Stimulated activated CD4-positive, alpha-beta T cell treated with anti-CD3 and anti-CD28 coated beads, Interleukin-2, amount 100 ng/mL, for 4 hours (primary cell): Measurements from ENCODE around the gene ABRACL.
"Not testable (repeated sequence)": the region's sequence is repeated elsewhere in the genome, so short reads cannot be mapped to it uniquely, and the experiment has no call there.

Experiments used
- DNase-seq: peaks from one replicate; pipeline ENCODE4 v3.0.0-alpha.2; 2020; ENCODE audit warnings: low read depth

The ABRACL gene

DNA sequence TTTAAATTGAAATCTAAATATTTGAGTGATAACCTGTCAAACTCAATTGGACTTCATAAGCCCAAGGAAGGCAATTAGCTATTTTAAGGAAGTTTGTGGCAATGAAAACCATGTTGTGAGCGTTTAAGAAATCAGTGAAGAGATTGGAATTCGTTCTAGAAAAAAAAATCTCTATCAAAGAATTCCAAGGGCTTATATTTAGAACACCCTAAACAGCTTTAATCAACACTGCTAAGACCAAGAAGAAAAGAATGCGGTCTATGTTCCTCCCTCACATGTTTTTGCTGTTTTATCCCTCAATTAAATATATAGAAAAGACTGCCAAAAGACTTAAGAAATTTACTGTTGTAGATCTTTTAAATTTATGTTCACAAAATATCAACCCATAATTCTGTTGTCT lies 16.6 kb upstream of the ABRACL start:
- DNase-seq, result no peak

DNA sequence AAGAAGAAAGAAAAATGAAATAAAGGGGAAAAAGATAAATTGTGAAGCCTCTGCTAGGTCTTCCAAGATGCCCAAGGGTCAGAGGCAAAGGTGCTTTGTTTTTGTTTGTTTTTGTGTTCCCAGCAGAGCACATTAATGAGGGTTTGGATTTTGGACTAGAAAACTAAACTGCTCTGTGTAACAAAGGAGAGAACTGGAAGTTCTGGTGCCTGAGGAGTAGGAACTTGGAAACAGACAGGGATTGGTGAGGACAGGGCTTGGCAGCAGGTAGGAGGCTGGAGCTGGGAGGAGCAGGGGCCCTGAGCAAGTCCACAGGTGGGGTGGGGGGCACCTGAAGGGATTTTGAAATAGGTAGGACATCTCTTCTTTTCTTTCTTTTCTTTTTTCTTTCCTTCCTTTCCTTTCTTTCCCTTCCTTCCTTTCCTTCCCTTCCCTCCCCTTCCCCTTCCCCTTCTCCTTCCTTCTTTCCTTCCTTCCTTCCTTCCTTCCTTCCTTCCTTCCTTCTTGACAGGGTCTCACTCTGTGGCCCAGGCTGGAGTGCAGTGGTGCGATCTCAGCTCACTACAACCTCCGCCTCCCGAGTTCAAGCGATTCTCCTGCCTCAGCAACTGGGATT lies 15.3 kb upstream of the ABRACL start:
- no peak for DNase-seq

DNA sequence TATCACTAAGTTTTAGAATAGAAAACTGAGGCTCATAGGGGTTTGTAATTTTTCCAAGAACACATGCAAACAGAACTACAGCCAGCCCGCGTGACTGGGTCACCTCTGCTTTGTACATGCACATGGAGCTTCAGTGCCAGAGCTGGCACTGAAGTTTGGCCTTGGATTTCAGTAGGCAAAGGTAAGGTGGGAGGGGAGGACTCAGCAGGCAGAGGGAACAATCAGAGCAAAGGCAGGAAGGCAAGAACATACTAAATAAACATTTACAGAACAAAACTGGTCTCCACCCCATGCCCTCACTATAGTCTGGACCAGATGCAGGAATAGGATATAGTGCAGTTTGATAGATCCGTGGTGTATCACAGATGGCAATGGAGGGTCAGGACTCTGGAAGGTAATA lies 13.6 kb upstream of the ABRACL start:
- DNase-seq, result no peak

DNA sequence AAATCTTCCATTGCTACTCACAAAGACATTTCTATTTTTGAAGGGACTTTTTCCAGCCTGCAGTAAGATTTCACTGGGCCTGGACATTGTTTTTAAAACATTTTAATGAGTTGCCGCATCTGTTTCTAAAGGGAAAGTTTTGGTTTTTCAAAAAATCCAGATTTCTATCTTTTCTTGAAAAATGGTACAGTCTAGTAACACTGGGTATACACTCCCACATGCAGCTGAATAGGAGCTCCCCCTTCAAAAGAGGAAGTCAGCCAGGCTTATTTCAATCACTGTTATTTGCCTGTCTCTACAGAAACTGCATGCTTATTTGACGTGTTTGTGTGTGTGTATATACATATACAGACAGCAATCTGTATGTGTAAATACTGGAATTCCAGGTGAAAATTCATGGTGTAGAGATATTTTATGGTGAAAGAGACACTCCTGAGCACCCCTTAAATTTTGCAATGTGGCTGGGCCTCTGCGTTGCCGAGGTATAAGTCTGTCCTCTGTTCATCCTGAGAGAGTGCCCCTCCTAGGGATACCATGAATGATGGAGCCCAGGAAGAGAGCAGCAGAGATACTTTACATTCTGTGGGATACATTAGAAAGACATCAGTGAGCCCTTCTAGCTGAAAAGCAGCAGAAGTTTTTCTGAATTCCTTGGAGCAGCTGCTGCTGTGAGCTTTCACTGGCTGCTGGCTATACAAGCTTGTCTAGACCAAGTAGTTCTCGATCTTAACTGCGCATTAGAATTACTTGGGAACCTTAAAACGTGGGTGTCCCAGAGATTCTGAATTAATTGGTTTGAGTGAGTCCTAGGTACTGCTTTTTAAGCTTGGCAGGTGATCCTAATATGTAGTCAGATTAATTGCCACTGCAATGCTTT lies 12.0 kb upstream of the ABRACL start:
- DNase-seq, result no peak

DNA sequence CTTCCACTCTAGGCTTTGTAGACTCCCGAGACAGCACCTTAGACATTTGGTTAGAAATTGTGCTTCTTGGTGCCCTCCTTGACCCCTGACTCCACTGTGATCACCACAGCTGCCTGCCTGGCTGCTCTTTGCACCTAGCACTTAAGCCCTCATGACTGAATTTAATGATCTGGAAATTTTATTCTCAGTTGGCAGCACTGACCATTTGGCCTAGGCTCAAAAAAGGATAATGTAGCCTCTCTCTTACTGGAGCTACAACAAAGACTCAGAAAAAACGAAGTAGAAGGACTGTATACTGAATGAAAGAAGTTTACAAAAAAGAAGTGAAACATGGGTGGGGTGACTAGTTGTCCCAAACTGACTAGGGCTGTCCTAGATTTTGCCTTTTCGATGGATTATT lies 11.3 kb upstream of the ABRACL start:
- DNase-seq, result no peak

DNA sequence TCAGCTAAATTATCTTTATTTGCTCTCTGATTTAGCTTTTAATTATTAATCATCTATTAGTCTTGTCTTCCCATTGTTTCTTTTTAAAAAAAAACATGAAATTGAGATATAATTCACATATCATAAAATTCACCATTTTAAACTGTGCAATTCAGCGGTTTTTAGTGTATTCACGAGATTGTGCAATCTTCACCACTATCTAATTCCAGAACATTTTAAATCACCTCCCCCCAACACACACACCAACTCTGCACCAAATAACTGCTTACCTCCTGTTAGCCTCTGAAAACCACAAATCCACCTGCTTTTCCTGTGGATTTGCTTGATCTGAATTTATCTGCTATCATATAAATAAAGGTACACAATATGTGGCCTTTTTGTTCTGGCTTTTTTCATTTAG lies 8.8 kb upstream of the ABRACL start:
- DNase-seq, result no peak

DNA sequence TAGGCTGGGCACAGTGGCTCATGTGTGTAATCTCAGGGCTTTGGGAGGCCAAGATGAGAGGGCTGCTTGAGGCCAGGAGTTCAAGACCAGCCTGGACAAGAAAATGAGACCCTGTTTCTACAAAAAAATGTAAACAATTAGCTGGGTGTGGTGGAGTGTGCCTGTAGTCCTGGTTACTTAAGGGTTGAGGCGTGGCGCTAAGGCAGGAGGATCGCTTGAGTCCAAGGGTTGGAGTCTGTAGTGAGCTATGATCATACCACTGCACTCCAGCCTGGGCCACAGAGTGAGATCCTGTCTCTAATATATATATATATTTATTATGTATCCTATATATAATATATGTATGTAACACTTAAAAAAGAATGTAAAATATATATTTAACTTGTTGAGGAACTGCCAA lies 7.9 kb upstream of the ABRACL start:
- no peak for DNase-seq

DNA sequence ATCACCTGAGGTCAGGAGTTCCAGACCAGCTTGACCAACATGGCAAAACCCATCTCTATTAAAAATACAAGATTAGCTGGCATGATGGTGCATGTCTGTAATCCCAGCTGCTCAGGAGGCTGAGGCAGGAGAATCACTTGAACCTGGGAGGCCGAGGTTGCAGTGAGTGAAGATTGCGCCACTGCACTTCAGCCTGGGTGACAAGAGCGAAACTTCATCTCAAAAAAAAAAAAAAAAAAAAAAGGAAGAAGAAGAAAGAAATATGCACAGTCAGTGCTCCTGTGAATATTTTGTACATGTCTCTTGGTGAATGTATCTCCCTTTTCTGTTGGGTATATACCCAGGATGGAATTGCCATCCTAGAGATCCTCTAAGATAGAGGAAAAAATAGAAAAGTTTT lies 3.1 kb upstream of the ABRACL start:
- DNase-seq, result not testable (repeated sequence)

DNA sequence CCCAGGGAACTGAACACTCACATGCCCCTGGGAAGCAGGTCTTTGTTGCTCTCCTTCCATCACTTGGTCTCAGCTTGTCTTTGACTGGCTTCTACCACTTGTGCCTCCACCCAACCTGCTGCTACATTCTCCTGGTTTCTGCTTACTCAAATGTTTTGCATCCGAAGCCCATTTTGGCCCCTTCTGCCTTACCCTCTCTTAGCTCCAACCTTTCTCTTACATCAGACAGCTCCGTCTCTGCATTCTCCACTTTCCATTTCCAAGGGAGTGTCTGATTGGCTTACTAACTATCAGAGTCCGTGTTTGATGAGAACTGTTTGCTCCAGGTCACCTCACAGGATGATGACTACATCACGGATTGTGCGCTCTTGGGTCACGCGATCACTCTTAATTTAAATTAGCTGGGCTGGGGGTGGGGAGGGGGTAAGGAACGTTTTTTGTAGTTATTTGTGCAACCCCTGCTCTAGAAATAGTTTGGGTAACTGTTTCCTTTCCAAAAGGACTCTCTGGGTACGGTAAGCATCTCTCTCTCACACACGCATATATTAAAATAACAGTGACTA lies 844 bp upstream of the ABRACL start:
- DNase-seq, result no peak

DNA sequence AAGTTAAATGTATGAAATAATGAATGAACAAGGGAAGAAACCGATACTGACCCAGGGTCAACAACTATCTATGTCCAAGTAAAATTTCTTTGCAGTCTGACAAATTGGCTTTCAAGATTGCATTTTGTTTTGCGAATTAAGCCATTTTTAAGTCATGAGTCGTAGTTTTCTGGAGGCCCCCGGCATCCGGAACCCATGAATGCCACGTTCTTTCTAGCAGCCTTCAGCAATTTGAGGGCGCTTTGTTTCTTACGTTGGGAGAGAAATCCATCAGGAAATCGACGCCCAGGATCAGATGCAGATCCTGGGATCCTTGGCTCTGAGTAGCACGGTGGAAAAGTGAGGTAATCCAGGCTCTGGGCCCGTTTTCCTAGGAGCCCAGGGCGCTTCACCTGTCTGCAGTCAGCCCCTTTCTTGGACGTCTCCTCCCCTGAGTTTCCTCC lies 309 bp upstream of the ABRACL start:
- no peak for DNase-seq

DNA sequence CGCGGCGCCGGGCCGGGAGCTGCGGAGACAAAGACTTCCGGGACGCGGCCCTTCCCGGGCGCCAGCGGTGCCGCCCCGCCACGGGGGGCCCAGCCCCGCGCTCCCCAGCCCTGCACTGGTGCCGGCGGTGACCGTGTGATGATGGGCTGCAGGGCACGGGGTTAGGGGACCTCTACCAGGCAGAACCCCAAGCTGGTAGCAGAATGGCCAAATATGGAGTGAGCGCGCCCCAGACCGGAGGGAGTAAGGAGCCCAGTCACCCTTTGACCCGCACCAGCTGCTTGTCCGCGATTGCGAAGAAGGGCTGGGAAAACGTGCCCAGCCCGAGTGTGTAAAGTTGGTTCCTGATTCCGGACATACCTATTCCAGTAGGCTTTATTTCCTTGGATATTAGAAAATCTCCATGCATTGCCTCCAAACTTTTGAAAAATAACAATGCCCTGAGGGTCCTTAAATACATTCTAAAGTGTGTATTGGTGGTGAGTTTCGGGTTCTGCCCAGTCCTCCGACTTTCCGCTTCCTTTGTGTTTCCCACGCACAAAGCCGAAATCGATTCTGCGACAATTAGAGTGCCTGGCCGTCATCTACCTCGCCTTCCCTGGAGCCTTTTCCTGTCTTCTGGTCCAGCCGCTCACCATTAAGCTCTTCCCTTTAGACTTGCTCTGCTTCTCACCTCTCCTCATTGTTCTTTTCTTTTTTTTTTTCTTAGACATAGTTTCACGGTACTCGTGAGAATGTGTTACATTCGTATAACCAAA lies 1.1 kb downstream of the ABRACL start:
- DNase-seq, result no peak

DNA sequence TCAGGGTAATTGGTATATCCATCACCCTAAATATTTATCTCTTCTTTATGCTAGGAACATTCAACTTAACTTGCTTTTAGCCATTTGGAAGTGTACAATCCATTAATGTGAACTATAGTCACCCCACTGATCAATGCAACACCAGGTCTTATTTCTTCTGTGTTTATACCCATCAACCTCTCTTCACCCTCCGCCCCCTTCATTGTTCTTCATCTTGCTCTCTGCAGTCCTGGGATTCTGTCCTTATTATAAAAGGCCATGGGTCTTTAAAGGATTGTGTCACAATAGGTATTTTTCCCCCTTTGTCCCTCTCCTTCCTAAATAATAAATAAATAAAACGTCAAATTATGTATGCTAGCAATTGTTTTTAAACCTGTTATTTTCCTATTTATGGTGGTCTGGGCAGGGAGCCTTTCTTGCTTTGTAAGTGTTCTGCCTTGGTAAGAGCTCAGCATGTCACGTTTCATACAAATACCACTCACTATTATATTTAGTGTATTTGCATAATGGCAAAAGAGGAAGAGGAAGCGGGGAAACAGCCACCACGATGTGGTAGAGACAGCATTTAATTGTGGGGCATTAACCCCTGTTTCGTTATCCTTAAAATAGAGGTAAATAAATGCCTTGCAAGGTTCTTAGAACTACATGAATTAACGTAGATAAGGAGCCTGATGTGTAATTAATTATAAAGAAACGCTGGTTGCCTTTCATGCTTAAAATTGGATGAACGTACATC lies 1.9 kb downstream of the ABRACL start:
- no peak for DNase-seq

DNA sequence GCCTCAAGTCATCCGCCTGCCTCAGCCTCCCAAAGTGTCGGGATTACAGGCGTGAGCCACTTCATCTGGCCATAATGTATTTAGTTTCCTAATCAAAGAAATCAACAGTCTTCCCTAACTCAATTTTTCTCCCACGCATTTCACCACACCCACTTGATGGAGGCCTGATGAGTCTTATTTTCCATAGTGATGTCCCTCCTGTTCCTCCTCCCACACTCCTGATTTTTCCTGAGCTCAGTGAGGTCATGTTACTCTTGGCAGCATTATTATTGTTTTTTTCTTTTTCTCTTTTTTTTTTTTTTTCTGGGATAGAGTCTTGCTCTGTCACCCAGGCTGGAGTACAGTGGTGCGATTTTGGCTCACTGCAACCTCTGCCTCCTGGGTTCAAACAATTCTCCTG lies 8.9 kb downstream of the ABRACL start:
- DNase-seq, result no peak

DNA sequence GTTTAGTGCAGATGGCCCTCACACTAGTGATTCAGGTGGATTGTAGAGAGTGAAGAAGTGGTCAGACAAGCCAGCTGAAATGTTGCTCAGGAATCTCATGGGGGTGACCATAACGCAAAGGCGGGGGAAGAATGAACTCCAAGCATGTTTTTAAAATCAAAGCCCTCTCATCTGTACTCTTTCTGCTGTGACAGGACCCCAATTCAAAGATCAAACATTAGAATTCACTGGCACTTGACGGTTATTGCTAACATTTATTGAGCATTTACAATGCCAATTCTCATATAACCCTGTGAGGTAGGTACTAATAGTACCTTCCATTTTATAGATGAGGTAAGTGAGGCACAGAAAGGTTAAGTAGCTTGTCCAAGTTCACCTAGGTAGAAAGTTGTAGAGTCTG lies 15.7 kb downstream of the ABRACL start:
- DNase-seq, result no peak

DNA sequence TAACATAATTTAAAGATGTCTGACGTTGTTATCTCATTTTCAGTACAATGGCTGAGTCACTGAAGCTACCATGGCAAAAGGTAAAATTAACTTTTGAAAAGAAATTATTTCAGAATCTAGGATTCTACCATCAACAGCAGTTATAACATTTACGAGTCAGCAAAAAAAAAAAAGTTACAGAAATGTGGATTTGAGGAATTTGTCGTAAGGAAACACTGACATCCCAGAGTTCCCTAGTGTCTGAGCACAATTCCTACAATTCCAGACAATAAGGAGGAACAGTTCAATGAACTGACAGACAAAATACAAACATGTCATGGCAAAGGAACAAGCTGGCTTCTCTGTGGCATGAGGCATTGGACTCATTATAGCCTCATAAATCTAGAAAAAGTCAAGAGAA lies 19.1 kb downstream of the ABRACL start:
- no peak for DNase-seq

DNA sequence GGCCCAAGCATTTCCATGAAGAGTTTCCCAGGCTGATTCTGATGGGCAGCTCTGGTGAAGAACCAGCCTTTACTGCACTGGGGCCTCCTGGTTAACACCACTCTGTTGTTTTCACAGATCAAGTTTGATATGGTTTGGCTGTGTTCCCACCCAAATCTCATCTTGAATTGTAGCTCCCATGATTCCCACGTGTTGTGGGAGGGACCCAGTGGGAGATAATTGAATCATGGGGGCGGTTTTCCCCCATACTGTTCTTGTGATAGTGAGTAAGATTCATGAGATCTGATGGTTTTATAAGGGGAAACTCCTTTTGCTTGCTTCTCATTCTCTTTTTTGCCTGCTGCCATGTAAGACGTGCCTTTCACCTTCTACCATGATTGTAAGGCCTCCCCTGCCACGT lies 20.4 kb downstream of the ABRACL start:
- DNase-seq, result not testable (repeated sequence)

DNA sequence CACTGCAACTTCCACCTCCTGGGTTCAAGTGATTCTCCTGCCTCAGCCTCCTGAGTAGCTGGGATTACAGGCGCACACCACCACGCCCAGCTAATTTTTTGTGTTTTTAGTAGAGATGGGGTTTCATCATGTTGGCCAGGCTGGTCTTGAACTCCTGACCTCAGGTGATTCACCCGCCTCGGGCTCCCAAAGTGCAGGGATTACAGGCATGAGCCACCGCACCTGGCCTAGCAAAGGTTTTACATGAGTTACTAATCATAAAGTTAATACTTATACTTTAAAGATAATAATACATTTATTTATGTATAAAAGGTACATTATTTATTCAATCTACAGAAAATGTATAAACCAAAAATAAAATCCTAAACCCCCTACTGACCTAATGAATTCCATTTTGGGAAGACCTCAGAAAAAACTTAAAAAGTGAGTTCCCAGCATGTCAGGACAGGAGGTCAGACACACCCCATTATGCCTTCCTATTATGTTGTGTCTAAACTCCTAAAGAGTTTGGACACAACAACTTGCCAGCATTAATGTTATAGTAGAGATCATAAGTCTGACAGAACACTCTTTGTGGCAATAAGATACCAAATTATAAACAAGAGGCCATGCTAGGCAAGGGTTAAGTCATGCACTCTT lies 21.7 kb downstream of the ABRACL start:
- not testable (repeated sequence) for DNase-seq

DNA sequence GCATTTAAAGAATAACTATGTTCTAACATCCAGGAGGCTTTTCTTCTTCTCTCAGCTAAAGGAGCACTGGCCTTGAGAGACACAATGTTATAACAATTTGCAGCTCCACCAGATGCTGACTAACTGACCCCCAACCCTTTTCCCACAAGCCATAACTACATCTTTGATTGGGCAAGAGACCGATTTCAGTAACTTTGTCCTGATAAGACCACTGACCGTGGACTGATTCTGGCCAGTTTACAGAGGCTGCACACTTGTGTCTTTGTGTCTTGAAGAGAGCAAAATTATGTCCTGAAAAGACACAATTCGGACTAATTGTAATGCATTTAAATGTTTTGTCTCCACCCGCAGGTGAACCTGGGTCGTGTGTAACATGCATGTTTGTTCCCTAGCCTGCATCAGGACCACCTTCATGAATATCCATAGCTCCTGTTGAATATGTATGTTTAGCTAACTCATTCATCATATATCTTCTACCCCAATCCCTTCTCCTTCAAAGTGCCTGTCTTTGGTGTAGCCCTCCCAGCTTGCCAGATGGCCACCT lies 22.3 kb downstream of the ABRACL start:
- no peak for DNase-seq

DNA sequence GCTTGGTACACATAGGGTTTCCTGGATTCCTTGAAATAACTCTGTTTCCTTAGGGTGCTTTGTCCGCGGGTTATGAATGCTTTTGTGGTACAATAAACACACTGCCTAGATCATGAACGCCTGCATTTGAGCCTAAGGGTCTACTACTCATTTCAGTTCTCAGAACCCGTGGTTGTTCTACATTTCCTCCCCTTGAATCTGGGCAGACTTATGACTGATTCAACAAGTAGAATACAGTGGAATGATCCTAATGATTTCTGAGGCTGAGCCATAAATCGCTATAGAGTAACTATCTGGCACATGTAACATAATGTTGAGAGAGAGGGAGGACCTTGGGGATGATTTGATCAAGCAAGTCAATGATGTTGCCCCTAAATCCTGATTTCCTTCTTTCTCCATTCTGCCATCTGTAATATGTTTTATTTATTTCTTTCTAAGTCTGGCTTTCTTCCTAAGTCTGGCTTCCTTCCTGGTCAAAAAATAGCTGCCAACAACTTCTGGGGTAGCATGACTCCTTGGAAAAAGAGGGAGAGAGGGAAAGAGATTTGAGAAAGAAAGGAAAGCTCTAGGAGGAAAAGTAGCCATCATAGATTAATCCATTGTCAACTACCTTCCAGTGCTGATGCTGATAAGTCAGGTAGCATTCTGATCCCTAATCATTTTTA lies 23.0 kb downstream of the ABRACL start:
- no peak for DNase-seq

DNA sequence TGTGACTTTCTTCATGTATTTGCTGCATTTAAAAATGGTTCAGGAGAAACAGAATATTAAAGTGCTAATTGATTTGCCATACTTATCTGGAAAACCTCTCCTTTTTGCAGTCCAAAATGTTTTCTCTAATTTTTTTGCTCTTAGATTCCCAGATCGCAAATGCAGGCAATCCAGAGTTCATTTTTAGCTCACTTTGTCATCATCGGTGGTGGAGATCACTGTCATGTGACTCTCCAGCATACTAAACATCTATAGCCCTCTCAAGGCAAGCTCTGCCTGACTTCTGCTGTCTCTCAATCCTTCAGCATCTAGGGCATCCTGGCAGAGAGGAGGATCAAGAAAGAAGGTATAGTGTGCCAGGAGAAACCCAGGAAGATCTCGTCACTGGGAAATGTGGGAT lies 24.8 kb downstream of the ABRACL start:
- DNase-seq, result no peak

DNA sequence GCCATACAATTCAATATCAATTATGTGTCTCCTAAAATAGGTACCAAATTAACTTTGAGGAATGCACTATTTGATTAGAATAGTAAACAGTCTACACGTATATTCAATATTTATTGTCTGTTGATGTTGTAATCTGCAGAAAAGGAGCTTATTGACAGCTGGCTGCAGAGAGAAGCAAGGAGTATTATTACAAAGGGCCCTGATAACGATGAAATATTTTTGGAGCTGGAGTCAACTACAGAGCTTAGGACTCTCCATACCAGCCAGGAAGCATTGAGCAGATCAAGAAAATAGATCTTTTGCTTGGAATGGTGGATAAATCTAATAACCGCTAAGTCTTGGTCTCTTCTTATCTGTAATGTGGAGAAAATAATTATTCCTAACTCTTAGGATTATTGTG lies 25.5 kb downstream of the ABRACL start:
- no peak for DNase-seq
